ENCODE data around the gene GSTK1.

- no peak for TF ChIP-seq POLR2A (IDR thresholded peaks at IDR 0.05)
- TF ChIP-seq CTCF (IDR thresholded peaks at IDR 0.05): no peak
These were observed 40.5 kb upstream of the GSTK1 start for GRCh38 chr7:143222782-143223181.
